ENCODE data around the gene TNFAIP8L2.

TNFAIP8L2 gene

DNA sequence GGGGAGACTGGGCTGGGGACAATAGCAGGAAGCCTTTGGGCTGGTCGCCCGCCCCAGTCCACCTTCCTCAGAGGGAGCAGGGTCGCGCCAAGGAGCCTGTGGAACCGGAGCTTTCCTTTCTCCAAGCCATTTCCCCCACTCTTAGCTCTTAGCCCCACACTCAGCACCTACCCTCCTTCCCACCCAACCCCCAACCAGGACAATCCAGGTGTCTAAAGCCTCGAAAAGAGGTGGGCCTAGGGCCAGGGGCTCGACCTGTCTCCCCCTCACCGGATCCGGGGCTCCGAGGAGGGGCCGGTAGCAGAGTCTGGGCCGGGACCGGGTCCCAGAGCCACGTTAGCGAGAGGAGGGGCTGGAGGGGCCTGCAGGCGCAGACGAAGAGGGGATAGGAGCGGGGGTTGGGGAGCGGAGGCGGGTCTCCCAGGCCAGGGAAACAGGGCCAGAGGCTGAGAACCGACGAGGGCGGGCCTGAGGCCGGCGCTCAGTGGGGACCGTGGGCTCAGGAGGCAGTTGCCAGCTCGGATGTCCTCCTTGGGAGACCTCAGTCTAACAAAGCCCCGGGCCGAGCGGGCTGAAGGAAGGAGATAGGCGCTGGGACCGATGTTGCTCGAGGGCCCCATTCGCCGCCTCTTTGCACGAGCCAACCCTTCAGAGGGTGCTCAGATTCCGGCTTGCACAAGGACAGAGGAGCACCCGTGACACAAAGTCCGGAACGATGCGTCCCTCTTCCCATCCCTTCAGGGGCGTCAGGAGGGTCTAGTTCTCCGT lies 11.0 kb upstream of the TNFAIP8L2 start:
- DNase-seq (ENCODE audit: low read depth in 1 of 2, low spot score in 1 of 2) = no peak

DNA sequence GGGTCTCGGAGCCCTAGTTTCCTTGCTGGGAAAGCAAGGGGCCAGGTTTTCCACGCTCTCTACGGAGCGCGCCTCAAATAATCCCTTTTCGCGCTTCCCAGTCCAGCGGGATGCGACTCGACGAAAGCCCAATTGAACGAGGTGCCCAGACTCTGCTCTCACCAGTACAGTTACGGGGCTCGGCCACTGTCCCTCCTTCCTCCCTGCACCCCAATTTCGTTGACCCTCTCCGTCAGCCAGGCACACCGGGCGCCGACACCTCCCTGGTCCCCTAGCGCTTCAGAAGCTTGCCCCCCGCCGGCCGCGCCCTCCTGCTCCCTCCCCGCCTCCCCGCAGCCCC lies 10.4 kb upstream of the TNFAIP8L2 start:
- DNase-seq (ENCODE audit: low read depth in 1 of 2, low spot score in 1 of 2) = no peak

DNA sequence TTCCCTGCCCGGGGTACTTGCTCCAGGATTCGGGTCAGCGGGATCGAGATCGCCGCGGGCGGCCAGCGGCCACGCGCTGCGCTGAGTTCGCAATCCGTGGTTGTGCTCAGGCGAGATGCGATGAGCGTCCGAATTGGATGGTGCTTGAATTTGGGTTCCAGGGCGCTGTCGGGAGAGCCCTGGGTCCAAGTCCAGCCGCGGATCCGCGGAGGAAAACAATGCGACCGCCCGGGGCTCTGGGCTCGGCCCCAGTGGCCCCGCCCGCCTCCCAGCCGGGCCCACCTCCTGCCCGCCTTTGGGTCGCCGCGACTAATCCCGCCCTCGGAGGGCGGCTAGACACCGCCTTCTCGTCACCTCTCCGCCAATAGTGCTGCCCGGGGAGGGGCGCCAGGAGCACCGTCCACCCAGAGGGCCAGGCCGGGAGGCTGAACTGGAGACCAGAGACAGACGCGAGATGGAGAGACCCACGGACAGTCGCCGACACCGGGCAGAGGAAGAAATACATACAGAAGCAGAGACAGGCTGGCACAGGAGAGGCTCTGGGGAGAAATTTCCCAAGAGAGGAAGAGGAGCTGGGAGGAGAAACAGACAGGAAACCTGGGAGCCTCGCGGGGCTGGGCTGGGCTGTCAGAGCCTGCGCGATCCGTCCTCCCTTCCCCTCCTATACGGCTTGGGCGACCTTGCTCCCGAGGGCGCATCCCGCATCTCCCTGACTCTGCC lies 9.9 kb upstream of the TNFAIP8L2 start, which contains the start of gene SEMA6C:
TSS of gene SEMA6C (minus strand) at position 220 of the 720 bp plus-strand sequence. CDS start 4,010 bp downstream, outside the sequence.
- DNase-seq (ENCODE audit: low read depth in 1 of 2, low spot score in 1 of 2) = peak; percentile 74 to 78

DNA sequence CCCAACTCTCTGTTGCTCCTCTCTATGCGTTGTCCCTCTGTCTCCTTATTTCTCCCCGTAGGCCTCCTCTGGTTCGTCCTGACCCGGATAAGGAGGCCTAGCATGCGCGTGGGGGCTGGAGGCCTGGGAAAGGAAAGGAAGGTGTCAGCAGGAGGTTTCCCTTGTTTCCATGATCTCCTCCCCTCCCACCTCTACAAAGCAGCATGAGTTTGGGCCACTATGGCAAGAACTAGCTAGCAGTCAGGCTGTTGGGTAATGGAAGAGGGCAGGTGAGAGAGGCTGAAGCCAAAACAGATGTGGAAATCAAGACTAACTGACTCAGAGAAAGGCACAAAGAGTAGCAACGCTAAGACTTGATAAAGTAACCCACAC lies 9.3 kb upstream of the TNFAIP8L2 start:
- DNase-seq (ENCODE audit: low read depth in 1 of 2, low spot score in 1 of 2) = no peak

DNA sequence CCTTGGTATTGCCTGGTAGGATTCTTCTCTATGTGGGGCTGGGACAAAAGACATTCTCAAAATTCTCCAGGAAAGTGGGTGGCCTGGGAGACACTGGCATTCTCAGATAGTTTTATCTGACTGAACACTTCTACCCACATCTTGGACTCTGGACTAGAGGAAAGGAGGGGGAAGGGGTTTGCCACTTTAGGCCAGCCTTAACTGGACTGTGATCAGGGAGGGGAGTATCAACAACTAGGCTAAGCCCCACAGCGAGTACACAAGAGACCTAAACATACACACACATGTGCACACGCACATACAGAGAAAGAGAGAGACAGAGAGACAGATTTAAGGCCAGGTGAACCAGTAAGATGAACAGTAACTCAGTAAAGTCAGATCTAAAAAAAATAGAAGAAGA lies 8.8 kb upstream of the TNFAIP8L2 start:
- no peak for DNase-seq (ENCODE audit: low read depth in 1 of 2, low spot score in 1 of 2)

DNA sequence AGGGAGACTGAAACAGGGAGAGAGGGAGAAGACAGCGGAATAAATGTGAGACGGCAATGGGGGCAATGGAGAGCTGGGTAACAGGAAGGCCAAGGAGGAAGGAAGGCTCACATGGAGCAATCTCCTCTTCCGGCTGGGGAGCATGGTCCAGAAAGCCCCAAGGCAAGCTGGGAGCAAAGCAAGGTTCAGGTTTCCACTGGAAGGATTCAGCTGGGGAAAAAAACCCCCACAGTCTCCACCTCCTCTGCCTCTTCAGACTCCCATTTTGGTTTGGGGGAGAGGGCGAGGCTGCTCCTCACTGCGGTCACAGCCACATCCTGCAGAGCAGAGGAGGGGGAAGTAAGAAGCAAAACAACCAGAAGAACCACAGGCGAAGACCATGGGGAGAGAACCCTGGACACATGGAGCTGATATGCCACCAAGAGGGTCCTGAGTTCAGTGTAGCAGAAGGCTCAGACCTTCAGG lies 650 bp downstream of the TNFAIP8L2 start:
- no peak for DNase-seq (ENCODE audit: low read depth in 1 of 2, low spot score in 1 of 2)

DNA sequence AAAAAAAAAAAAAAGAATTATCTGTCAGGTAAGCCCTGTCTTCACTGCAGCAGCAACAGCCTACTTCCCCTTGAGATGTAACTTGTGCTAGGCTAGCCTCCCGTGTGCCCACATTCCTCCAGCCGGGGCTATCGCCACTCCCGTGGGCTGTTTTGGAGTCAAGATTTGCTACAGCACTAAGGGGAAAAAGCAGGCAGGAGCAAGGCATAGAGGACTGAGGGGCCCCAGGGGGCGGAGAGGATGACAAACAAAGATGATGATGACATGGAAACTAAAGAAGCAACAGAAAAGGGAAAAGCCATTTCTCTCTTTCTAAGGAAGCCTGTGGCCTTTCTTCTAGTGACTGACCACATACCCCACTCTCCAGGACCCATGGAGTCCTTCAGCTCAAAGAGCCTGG lies 1.9 kb downstream of the TNFAIP8L2 start:
- DNase-seq (ENCODE audit: low read depth in 1 of 2, low spot score in 1 of 2) = peak in 1 of 2 donors; percentile 33

DNA sequence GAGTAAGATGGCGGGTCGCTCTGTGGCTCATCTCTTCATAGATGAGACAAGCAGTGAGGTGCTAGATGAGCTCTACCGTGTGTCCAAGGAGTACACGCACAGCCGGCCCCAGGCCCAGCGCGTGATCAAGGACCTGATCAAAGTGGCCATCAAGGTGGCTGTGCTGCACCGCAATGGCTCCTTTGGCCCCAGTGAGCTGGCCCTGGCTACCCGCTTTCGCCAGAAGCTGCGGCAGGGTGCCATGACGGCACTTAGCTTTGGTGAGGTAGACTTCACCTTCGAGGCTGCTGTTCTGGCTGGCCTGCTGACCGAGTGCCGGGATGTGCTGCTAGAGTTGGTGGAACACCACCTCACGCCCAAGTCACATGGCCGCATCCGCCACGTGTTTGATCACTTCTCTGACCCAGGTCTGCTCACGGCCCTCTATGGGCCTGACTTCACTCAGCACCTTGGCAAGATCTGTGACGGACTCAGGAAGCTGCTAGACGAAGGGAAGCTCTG lies 2.4 kb downstream of the TNFAIP8L2 start:
- DNase-seq (ENCODE audit: low read depth in 1 of 2, low spot score in 1 of 2) = no peak

DNA sequence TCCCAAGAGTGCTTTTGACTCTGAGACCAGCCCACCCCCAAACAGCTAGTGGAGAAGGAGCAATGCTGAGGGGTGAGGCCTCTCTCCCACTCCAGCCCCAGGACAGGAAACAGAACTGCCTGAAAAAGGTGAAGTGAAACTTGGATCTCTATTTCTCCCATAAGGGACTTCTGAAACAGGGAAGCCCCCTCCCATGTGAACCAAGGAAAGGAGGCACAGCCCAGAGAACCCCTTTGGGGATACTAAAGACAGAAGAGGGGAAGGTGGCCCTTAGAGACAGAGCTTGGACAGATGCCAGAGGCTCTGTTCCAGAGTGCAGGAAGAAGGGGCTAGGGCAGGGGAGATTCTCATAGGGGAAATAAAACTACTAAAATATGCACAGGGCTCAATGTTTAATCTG lies 2.9 kb downstream of the TNFAIP8L2 start:
- no peak for DNase-seq (ENCODE audit: low read depth in 1 of 2, low spot score in 1 of 2)

DNA sequence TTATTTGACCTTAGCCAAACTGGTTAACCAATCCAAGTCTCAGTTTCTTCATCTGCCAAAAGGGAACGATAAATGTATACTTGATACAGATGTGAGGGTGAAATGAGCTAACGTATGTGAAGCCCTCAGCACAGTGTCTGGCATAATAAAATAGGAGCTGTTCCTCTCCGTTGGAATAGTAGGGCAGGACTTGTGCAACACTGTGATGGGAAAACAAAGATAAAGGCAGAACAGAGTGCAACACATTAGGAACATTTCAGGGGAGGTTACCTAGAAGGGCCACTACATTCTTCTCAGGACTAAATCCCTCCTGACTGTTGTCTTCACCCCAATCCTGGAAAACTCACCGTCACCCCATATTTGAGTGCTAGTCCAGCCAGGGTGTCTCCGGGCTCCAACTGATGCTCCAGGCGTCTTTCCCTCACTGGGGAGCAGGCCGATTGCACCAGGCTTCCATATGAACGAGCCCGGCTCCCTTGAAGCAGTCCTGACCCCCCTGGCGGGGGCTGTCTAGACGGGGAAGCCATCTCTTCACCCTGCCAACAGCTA lies 8.4 kb downstream of the TNFAIP8L2 start:
- no peak for DNase-seq (ENCODE audit: low read depth in 1 of 2, low spot score in 1 of 2)

DNA sequence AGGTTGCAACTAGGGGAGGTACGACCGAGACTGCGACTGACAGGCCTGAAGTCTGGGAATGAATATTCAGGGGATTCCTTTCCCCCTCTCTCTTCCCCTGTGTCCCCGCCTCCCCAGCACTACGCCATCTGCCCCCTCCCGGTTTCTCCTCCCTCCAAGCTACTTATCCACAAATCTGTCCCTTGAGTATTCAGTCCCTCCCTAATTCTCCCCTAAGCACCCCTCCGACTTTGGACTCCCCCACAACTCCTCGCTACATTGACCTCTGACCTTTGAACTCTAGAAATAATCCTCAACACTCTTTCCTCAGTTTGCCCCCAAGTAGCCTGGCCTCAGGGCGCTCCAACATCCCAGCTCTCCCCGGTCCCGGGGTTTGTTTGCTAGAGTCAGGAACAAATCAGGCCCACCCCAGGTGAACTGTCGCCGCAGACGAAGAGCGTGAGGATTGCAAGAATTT lies 8.9 kb downstream of the TNFAIP8L2 start:
- DNase-seq (ENCODE audit: low read depth in 1 of 2, low spot score in 1 of 2) = no peak

DNA sequence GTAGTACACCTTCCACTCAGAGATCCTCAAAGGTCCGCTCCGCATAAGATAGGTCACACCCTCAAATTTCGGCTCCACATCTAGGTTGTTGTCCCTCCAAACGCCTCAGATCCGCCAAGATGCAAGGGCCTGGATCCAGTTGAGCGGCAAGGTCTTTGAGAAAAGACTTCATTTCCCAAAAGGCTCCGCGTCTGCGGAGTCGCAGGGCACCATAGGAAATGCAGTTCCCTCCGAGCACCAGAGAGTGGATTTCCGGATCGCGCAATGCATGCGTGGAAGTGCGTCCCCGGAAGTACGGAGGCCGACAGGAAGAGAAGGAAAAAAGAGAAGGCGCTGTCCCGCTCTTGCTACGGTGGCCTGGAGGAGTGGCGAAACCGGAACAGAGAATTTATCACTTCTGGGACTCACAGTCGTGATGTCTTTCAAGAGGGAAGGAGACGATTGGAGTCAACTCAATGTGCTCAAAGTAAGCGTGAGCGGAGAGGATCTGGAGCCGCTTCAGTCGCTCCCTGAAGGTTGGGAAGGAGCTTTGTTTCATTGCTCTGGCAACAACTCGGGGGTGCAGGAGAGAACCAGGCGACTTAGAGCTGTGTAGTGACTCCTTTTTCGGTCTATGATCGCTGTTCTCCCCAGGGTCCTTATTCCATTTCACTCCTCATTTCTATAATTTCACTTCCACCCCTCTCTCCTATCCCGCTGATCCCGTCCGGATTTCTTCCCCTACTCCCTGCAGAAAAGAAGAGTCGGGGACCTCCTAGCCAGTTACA lies 9.5 kb downstream of the TNFAIP8L2 start, which contains the start of the genes LYSMD1 and SCNM1:
TSS of gene LYSMD1 (minus strand) at position 165 of the 767 bp plus-strand sequence. CDS start 644 bp downstream, outside the sequence.
TSS of gene SCNM1 (plus strand) at position 407 of the 767 bp plus-strand sequence. CDS start at position 416, 9 bp downstream.
- peak; percentile 85 to 89 for DNase-seq (ENCODE audit: low read depth in 1 of 2, low spot score in 1 of 2)

DNA sequence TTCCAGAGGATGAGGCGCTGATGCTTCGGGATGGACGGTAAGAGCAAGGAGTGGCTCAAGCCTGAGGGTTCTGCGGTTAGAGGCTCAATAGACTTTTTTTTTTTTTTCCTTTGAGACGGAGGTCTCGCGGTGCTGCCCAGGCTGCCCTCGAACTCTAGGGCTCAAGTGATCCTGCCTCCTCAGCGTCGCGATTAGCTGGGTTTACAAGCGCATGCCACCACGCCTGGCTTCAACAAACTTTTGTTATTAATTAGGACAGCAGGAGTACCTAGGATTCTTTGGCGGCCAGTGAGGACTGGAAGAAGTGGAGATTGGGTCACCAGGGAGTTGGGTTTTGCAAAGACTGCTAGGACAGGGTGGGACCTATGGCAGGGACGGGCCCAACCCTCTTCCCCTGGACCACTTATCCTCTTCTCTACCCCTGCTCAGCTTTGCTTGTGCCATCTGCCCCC lies 10.1 kb downstream of the TNFAIP8L2 start:
- DNase-seq (ENCODE audit: low read depth in 1 of 2, low spot score in 1 of 2) = no peak

DNA sequence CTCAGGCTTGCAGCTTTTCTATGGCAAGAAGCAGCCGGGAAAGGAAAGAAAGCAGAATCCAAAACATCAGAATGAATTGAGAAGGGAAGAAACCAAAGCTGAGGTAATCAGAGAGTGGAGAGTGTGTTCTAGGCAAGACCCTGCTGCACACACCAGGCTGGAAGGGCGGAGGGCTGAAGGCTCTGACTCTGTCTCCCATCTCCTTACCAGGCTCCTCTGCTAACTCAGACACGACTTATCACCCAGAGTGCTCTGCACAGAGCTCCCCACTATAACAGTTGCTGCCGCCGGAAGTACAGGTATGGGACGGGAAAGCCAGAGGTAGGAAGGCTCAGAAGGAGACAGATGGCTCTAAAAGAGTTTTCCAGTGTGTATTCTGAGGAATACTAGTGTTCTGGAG lies 10.7 kb downstream of the TNFAIP8L2 start:
- DNase-seq (ENCODE audit: low read depth in 1 of 2, low spot score in 1 of 2) = no peak

DNA sequence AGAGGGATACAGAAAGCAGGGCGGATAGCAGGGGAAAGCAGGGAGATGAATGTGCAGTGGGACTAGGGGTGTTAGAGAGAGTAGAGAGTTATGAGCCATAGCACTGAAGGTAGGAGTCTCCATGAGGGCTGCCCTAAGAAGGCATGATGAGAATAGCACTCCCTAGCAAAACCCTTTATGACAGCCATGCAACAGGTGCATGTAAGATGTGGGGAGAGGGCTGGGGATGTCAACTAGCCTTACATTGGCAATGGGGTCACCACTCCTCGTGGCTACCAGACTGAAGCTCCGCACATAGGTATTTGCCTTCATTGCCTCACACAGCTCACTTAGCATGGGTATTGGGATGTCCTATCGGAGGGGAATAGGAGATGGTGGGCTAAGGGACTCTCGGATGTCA lies 14.7 kb downstream of the TNFAIP8L2 start:
- DNase-seq (ENCODE audit: low read depth in 1 of 2, low spot score in 1 of 2) = no peak

DNA sequence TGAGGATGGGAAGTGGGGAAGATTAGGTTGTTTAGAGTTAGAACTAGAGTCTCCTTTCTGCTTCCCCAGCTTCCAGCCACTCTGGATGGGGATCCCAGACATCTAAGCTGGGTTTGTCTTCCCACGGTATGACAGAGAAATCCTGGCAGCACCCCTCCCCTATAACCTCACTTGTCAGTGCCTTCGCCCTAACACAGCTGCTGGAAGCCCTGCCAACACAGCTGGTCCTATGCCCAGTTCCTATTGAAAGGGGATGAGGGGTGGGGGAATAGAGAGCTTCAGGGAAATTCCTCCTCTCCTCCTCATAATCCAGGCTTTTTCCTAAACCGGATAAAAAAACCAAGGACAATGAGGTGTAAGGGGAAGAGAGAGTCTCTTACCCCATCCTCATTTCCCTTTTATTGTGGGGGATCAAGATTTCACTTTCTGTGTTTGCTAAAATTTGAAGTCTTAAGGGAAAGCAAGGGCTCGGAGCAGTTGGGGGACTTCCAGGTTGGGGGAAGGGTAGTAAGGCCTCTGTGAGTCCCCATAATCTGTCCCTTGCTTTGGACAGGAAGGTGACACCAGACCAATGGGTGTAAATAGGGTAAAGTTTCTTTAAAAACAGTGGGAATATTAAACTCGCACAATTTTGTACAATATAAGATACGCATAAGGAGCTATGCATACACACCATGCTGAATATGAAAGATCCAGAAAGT lies 18.7 kb downstream of the TNFAIP8L2 start:
- no peak for DNase-seq (ENCODE audit: low read depth in 1 of 2, low spot score in 1 of 2)

DNA sequence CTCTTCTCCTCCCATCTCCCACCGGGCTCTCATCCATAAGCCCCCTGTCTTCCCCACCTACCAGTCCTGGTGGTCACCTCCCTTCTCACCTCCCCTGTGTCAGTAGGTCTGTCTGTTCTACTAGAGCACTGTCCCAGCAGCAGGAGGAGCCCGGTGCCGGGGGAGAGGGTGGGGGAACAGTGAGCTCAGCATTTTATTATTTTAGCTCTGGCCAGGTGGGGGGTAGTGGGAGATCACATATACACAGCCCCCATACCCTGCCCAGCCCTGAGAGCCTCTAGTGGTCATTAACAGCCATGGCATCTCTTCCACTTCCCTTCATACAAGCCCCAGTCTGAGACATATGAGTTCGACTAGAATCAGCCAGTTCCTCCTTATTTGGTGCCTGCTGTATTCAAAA lies 19.4 kb downstream of the TNFAIP8L2 start, which contains the start of gene TMOD4:
TSS of gene TMOD4 (minus strand) at position 119 of the 400 bp plus-strand sequence. CDS start 1,106 bp downstream, outside the sequence.
- DNase-seq (ENCODE audit: low read depth in 1 of 2, low spot score in 1 of 2) = no peak

DNA sequence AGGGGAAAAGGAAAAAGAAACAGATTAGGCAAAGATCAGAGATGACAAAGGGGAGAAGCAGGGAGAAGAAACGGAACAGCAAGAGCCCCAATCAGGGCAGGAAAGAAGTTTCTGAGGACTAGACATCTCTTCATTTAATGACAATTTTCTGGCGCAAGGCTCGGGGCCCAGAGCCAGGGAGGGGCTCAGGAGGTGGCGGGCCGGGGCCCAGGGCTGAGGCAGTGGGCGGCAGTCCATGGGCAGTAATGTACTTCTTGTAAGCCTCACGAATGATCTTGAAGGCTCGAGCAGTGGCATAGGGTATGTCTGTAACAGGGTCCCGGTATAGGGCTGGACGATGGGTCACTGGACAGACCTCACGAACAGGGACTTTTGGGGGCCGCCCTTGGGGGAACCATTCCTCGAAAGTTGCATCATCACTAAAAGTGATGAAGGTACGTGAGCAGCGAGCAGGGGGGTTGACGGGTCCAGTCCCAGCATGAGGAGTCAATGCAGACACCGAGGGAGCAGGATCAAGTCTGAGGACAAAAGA lies 20.1 kb downstream of the TNFAIP8L2 start:
- no peak for DNase-seq (ENCODE audit: low read depth in 1 of 2, low spot score in 1 of 2)

DNA sequence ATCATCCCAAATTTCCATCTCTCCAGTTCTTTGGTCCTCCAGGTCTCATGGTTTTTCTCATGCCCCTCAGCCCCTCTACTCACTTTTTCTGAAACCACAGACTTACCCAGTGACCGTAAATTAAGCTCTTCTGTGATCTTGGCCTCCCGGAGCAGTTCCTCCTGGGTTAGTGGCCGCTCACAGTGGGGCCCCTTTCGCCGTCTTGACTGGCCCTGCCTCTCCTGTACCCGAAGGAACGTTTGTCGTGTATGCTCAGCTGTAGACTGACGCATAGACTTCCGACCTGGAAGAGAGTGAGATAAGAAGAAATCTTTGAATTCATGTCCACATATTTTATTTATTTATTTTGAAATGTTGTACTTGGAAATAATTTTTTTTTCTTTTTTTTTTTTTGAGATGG lies 27.8 kb downstream of the TNFAIP8L2 start:
- no peak for DNase-seq (ENCODE audit: low read depth in 1 of 2, low spot score in 1 of 2)

DNA sequence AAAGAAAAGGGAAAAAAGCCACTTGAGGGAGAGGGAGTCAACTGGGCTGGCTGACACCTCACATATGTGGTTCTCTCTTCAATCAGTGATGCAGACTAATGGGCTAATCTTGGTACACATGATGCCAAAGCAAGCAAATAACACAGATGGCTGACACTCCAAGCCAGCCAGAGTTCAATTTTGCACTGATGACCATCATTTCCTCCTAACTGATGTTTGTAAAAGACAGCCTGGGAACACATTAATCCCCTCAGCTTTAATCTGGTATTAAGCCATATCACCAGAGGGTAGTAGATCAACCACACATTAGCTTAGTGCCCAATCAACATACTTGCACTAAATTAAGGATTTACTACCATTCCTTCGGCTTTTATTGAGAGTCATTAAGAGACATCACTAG lies 30.8 kb downstream of the TNFAIP8L2 start:
- DNase-seq (ENCODE audit: low read depth in 1 of 2, low spot score in 1 of 2) = no peak

Measured in stimulated activated CD4-positive, alpha-beta T cell treated with anti-CD3 and anti-CD28 coated beads, Interleukin-15, amount 100 ng/mL, for 1 hour (primary cell).